Transverse colon (tissue), 3 donors: Measurements from ENCODE around the gene RAB11FIP3.

Experiments used
- CTCF ChIP-seq, 5 experiments: fragments of 200-600 bp in 3 of 5; fragments of 450-650 bp in 2 of 5; sonication (generic) in 3 of 5; IDR thresholded peaks; 1 replicate in 2 of 5; 2 replicates in 3 of 5; pipeline ENCODE4 v1.5.1; 2016 to 2017; ENCODE audit warnings: antibody characterized with exemption in 5 of 5, inconsistent platforms in 3 of 5, mild to moderate bottlenecking in 2 of 5, moderate library complexity in 1 of 5
- EP300 ChIP-seq: sonication (generic); formaldehyde crosslinking; IDR thresholded peaks from one replicate; pipeline ENCODE4 v1.6.1; 2017; ENCODE audit warnings: antibody characterized with exemption, low read depth
- POLR2A ChIP-seq: fragments of 450-650 bp; IDR thresholded peaks from one replicate; pipeline ENCODE4 v1.6.1; 2016; ENCODE audit warnings: antibody characterized with exemption, mild to moderate bottlenecking, moderate library complexity

DNA sequence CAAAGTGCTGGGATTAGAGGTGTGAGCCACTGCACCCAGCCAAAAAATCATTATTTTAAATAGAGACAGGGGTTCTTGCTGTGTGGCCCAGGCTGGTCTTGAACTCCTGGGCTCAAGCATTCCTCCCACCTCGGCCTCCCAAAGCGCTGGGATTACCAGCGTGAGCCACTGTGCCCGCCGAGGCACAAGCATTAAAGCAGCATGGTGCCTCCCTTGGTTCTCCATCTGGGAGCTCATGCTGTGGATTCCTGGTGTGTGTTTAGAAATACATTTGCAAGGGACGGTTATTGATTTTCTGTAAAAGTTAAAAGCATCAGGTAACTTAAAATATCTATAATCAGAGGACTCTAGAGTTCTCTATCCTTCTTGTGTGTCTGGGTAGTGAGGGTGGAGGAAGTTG lies 87.4 kb downstream of the RAB11FIP3 start:
- no peak for TF ChIP-seq CTCF (IDR thresholded peaks at IDR 0.05)
- no peak for TF ChIP-seq EP300
- TF ChIP-seq POLR2A = no peak
